Liver (tissue), 9 donors: Measurements from ENCODE around the gene LHFPL2. TPM values are rescaled to one million over a fixed set of nuclear protein-coding genes. Genes with fewer than 3 reads are reported as not detected.

Experiments
- DNase-seq: peaks from one replicate; pipeline ENCODE4 v3.0.0-alpha.2; 2017; ENCODE audit warnings: low spot score
- H3K27ac ChIP-seq, 2 donors: one replicate each; pipeline ENCODE4 v1.7.0; 2013; ENCODE audit warnings: inconsistent platforms in 2 of 2, low read length in 2 of 2, control low read depth in 1 of 2, low read depth in 1 of 2, mild to moderate bottlenecking in 1 of 2
- H3K27me3 ChIP-seq, 4 donors: one replicate each; pipeline versions ENCODE4 v1.6.1 to v1.7.0; 2013; ENCODE audit warnings: low read length in 3 of 4, inconsistent platforms in 1 of 4, mild to moderate bottlenecking in 1 of 4, moderate library complexity in 1 of 4; ENCODE audit not compliant: control insufficient read depth in 4 of 4, insufficient read depth in 4 of 4
- H3K36me3 ChIP-seq, 4 donors: one replicate each; pipeline versions ENCODE4 v1.6.1 to v1.7.0; 2013; ENCODE audit warnings: low read length in 3 of 4, mild to moderate bottlenecking in 3 of 4, low read depth in 1 of 4, moderate library complexity in 1 of 4; ENCODE audit not compliant: control insufficient read depth in 4 of 4, insufficient read depth in 3 of 4
- H3K4me1 ChIP-seq, 4 donors: one replicate each; pipeline versions ENCODE4 v1.6.1 to v1.7.0; 2013; ENCODE audit warnings: low read length in 3 of 4, mild to moderate bottlenecking in 3 of 4, moderate library complexity in 1 of 4; ENCODE audit not compliant: control insufficient read depth in 4 of 4, insufficient read depth in 4 of 4
- H3K4me3 ChIP-seq, 3 donors: one replicate each; pipeline versions ENCODE4 v1.6.1 to v1.7.0; 2013; ENCODE audit warnings: low read length in 3 of 3, control low read depth in 1 of 3, low read depth in 1 of 3, mild to moderate bottlenecking in 1 of 3
- H3K9ac ChIP-seq, 2 donors: one replicate each; pipeline ENCODE4 v1.7.0; 2013; ENCODE audit warnings: low read length in 2 of 2, mild to moderate bottlenecking in 2 of 2, moderate library complexity in 2 of 2, control low read depth in 1 of 2, low read depth in 1 of 2
- H3K9me3 ChIP-seq, 4 donors: one replicate each; pipeline versions ENCODE4 v1.6.1 to v1.7.0; 2013; ENCODE audit warnings: low read length in 3 of 4; ENCODE audit not compliant: control insufficient read depth in 4 of 4
- EGR1 ChIP-seq, 2 donors: IDR thresholded peaks; 2 replicates each; pipeline ENCODE4 v1.6.1; 2016 to 2018; ENCODE audit warnings: antibody characterized with exemption in 2 of 2, low read depth in 2 of 2
- FOXA1 ChIP-seq: IDR thresholded peaks from 2 replicates; pipeline ENCODE4 v1.6.1; 2016; ENCODE audit warnings: antibody characterized with exemption
- FOXA2 ChIP-seq: IDR thresholded peaks from 2 replicates; pipeline ENCODE4 v1.6.1; 2016; ENCODE audit warnings: antibody characterized with exemption
- GABPA ChIP-seq, 2 donors: IDR thresholded peaks in 1 of 2; conservative IDR thresholded peaks in 1 of 2; 2 replicates each; pipeline ENCODE4 v1.6.1; 2016; ENCODE audit warnings: antibody characterized with exemption in 2 of 2, mild to moderate bottlenecking in 1 of 2, moderate library complexity in 1 of 2
- HNF4A ChIP-seq, 2 donors: conservative IDR thresholded peaks; 2 replicates each; pipeline ENCODE4 v1.6.1; 2016; ENCODE audit warnings: antibody characterized with exemption in 2 of 2, mild to moderate bottlenecking in 2 of 2
- HNF4G ChIP-seq: IDR thresholded peaks from 2 replicates; pipeline ENCODE4 v1.6.1; 2016; ENCODE audit warnings: antibody characterized with exemption
- JUND ChIP-seq, 2 donors: IDR thresholded peaks; 2 replicates each; pipeline ENCODE4 v1.6.1; 2016; ENCODE audit warnings: antibody characterized with exemption in 2 of 2
- NR2F2 ChIP-seq: IDR thresholded peaks from 2 replicates; pipeline ENCODE4 v1.6.1; 2016; ENCODE audit warnings: antibody characterized with exemption
- RAD21 ChIP-seq, 2 donors: IDR thresholded peaks; 2 replicates each; pipeline ENCODE4 v1.6.1; 2016; ENCODE audit warnings: antibody characterized with exemption in 2 of 2, mild to moderate bottlenecking in 2 of 2
- RXRA ChIP-seq, 2 donors: IDR thresholded peaks; 2 replicates each; pipeline ENCODE4 v1.6.1; 2017 to 2018; ENCODE audit warnings: antibody characterized with exemption in 2 of 2, mild to moderate bottlenecking in 1 of 2
- SP1 ChIP-seq: IDR thresholded peaks from 2 replicates; pipeline ENCODE4 v1.6.1; 2018; ENCODE audit warnings: antibody characterized with exemption, mild to moderate bottlenecking
- TAF1 ChIP-seq: conservative IDR thresholded peaks from 2 replicates; pipeline ENCODE4 v1.6.1; 2016; ENCODE audit warnings: antibody characterized with exemption, mild to moderate bottlenecking
- YY1 ChIP-seq: IDR thresholded peaks from 2 replicates; pipeline ENCODE4 v1.6.1; 2016; ENCODE audit warnings: antibody characterized with exemption, mild to moderate bottlenecking
- WGBS: extraction: QIAGEN DNeasy Blood & Tissue Kit; methylation state at CpG from one replicate; pipeline ENCODE4 v1.1.7; 2013; 5-methylcytosine and 5-hydroxymethylcytosine counted together
- polyA plus RNA-seq, 2 donors: library from polyadenylated mRNA; stranded (reverse) in 1 of 2; unstranded in 1 of 2; fragments of 200-250 nt in 1 of 2; fragments of >200 nt in 1 of 2; fragmentation: Nextera tagmentation in 1 of 2; extraction: Ambion mirVana in 1 of 2; gene quantifications; one replicate each; pipeline versions ENCODE4 v1.2.1 to v1.2.3, GENCODE V29; 2013 to 2015
- total RNA-seq, 2 donors: library from RNA; depleted of rRNA; stranded (reverse); fragments of >200 nt; gene quantifications; one replicate each; pipeline ENCODE4 v1.2.3, GENCODE V29; 2014
- TF ChIP-seq, protein P1 (sequence below): fragments of 150-350 bp; IDR thresholded peaks from 2 replicates; pipeline ENCODE4 v1.5.1; 2017; ENCODE audit warnings: improper control_type of control experiment, low read depth, low read length; ENCODE audit not compliant: missing input control
- TF ChIP-seq, protein P2 (sequence below): IDR thresholded peaks from 2 replicates; pipeline ENCODE4 v1.6.1; 2016; ENCODE audit warnings: antibody characterized with exemption
- TF ChIP-seq, protein P3 (sequence below): IDR thresholded peaks from 2 replicates; pipeline ENCODE4 v1.6.1; 2016; ENCODE audit warnings: antibody characterized with exemption
- TF ChIP-seq, protein P4 (sequence below): IDR thresholded peaks from 2 replicates; pipeline ENCODE4 v1.6.1; 2016; ENCODE audit warnings: antibody characterized with exemption, mild to moderate bottlenecking
- TF ChIP-seq, protein P5 (sequence below): IDR thresholded peaks from 2 replicates; pipeline ENCODE4 v1.6.1; 2016; ENCODE audit warnings: antibody characterized with exemption
- donor health status: healthy.
- donor health status: healthy.
- donor health status: healthy.
- donor health status: healthy.
- donor health status: healthy.

Gene LHFPL2
- total and polyA plus RNA-seq, 4 donors: 1.6 to 9.4 (median 5.6) TPM

DNA sequence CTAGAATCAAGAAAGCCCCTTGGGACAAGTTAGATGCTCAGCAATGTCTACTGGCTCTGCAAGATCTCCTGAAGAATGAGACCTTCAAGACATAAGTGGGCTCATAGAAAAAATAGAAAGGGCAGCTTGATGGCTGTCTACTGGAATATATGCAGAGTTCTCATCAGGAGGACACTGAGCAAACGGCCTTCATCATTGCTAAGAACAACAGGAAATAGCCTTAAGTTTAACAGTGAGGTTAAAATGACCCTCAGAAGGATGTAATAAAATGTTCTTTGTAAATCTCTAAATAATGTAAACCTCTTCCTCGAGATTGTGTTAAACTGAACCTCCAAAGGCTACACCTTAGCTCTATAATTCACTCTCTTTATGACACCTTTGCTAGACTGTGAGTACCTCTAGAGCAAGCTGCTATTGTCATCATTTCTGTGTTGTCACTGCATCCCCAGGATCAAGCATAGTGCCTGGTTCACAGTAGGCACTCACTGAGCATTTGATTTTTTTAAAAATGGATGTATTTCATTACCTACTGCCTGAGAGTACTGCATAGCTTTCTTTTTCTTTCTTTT is 22.2 kb upstream of the LHFPL2 start:
- no peak for DNase-seq
- Histone ChIP-seq H3K36me3 (no peaks in the 10 kb centered on the region), H3K4me3 (no peak overlapping the region), H3K4me1 (no peaks in the 10 kb centered on the region), H3K27ac (no peak overlapping the region), H3K27me3 (no peaks in the 10 kb centered on the region), H3K9ac (no peak overlapping the region), H3K9me3 (no peaks in the 10 kb centered on the region)
- TF ChIP-seq JUND (IDR thresholded peaks at IDR 0.05): no peak
- TF ChIP-seq RXRA (IDR thresholded peaks at IDR 0.05): no peak
- WGBS: 71% methylated on average over 2 of the region's 2 CpGs

DNA sequence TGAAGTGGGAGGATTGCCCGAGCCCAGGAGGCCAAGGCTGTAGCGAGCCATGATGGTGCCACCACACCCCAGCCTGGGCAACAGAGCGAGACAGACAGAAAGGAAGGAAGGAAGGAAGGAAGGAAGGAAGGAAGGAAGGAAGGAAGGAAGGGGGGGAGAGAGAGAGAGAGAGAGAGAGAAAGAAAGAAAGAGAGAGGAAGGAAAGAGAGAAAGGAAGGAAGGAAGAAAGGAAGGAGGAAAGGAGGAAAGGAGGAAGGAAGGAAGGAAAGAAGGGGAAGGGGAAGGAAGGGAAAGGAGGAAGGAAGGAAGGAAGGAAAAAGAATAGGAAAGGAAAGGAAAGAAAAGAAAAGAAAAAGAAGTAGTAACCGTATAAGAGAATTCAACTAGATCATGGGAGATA is 20.8 kb upstream of the LHFPL2 start:
- H3K27me3 ChIP-seq: no peaks in the 10 kb centered on the region
- no peak for DNase-seq
- H3K9ac ChIP-seq: no peak overlapping the region
- H3K36me3 ChIP-seq: no peaks in the 10 kb centered on the region
- TF ChIP-seq JUND (IDR thresholded peaks at IDR 0.05) (no peak), EGR1 (IDR thresholded peaks at IDR 0.05; ENCODE audit: low read depth in 2 of 2) (no peak), HNF4A (conservative IDR thresholded peaks at IDR 0.05) (no peak), YY1 (no peak), FOXA1 (no peak), RAD21 (IDR thresholded peaks at IDR 0.05) (no peak), RXRA (IDR thresholded peaks at IDR 0.05) (no peak), TAF1 (no peak), GABPA (IDR thresholded peaks at IDR 0.05 in 1 of 2, conservative IDR thresholded peaks at IDR 0.05 in 1 of 2) (no peak), SP1 (no peak), HNF4G (no peak), NR2F2 (no peak), FOXA2 (no peak)
- TF ChIP-seq, protein P1, sequence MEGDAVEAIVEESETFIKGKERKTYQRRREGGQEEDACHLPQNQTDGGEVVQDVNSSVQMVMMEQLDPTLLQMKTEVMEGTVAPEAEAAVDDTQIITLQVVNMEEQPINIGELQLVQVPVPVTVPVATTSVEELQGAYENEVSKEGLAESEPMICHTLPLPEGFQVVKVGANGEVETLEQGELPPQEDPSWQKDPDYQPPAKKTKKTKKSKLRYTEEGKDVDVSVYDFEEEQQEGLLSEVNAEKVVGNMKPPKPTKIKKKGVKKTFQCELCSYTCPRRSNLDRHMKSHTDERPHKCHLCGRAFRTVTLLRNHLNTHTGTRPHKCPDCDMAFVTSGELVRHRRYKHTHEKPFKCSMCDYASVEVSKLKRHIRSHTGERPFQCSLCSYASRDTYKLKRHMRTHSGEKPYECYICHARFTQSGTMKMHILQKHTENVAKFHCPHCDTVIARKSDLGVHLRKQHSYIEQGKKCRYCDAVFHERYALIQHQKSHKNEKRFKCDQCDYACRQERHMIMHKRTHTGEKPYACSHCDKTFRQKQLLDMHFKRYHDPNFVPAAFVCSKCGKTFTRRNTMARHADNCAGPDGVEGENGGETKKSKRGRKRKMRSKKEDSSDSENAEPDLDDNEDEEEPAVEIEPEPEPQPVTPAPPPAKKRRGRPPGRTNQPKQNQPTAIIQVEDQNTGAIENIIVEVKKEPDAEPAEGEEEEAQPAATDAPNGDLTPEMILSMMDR: no peak
- TF ChIP-seq, protein P2, sequence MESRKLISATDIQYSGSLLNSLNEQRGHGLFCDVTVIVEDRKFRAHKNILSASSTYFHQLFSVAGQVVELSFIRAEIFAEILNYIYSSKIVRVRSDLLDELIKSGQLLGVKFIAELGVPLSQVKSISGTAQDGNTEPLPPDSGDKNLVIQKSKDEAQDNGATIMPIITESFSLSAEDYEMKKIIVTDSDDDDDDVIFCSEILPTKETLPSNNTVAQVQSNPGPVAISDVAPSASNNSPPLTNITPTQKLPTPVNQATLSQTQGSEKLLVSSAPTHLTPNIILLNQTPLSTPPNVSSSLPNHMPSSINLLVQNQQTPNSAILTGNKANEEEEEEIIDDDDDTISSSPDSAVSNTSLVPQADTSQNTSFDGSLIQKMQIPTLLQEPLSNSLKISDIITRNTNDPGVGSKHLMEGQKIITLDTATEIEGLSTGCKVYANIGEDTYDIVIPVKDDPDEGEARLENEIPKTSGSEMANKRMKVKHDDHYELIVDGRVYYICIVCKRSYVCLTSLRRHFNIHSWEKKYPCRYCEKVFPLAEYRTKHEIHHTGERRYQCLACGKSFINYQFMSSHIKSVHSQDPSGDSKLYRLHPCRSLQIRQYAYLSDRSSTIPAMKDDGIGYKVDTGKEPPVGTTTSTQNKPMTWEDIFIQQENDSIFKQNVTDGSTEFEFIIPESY: no peak
- TF ChIP-seq, protein P3, sequence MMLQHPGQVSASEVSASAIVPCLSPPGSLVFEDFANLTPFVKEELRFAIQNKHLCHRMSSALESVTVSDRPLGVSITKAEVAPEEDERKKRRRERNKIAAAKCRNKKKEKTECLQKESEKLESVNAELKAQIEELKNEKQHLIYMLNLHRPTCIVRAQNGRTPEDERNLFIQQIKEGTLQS: no peak
- TF ChIP-seq, protein P4, sequence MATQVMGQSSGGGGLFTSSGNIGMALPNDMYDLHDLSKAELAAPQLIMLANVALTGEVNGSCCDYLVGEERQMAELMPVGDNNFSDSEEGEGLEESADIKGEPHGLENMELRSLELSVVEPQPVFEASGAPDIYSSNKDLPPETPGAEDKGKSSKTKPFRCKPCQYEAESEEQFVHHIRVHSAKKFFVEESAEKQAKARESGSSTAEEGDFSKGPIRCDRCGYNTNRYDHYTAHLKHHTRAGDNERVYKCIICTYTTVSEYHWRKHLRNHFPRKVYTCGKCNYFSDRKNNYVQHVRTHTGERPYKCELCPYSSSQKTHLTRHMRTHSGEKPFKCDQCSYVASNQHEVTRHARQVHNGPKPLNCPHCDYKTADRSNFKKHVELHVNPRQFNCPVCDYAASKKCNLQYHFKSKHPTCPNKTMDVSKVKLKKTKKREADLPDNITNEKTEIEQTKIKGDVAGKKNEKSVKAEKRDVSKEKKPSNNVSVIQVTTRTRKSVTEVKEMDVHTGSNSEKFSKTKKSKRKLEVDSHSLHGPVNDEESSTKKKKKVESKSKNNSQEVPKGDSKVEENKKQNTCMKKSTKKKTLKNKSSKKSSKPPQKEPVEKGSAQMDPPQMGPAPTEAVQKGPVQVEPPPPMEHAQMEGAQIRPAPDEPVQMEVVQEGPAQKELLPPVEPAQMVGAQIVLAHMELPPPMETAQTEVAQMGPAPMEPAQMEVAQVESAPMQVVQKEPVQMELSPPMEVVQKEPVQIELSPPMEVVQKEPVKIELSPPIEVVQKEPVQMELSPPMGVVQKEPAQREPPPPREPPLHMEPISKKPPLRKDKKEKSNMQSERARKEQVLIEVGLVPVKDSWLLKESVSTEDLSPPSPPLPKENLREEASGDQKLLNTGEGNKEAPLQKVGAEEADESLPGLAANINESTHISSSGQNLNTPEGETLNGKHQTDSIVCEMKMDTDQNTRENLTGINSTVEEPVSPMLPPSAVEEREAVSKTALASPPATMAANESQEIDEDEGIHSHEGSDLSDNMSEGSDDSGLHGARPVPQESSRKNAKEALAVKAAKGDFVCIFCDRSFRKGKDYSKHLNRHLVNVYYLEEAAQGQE: no peak
- TF ChIP-seq, protein P5, sequence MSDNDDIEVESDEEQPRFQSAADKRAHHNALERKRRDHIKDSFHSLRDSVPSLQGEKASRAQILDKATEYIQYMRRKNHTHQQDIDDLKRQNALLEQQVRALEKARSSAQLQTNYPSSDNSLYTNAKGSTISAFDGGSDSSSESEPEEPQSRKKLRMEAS: no peak
- no peaks in the 10 kb centered on the region for H3K4me1 ChIP-seq
- no peaks in the 10 kb centered on the region for H3K9me3 ChIP-seq
- WGBS: 94% methylated on average over 4 of the region's 4 CpGs
- no peak overlapping the region for H3K27ac ChIP-seq
- no peak overlapping the region for H3K4me3 ChIP-seq
